RWPE2 (cell line): ENCODE data around the gene RAPGEF4.
A peak's percentile ranks its signal among the peaks of the same experiment; 100 is the strongest.

Experiments
- ATAC-seq: fragments of 200-7000 bp; cut with Tn5 transposase; 3 replicates; pipeline ENCODE4 v1.9.1; 2021; ENCODE audit warnings: low read depth
- DNase-seq: peaks from one replicate; pipeline ENCODE4 v3.0.0-alpha.2; 2020; ENCODE audit warnings: low spot score
- H3K27ac ChIP-seq: fragments of 450-650 bp; 2 replicates; pipeline ENCODE4 v1.5.1; 2017; ENCODE audit warnings: mild to moderate bottlenecking; ENCODE audit not compliant: poor library complexity, severe bottlenecking
- H3K27me3 ChIP-seq: fragments of 250-450 bp; sonication (Bioruptor Pico); 2 replicates; pipeline ENCODE4 v1.5.1; 2021; ENCODE audit warnings: mild to moderate bottlenecking, moderate library complexity; ENCODE audit not compliant: insufficient read depth, poor library complexity, severe bottlenecking
- H3K36me3 ChIP-seq: fragments of 250-450 bp; sonication (Bioruptor Pico); 2 replicates; pipeline ENCODE4 v1.5.1; 2020; ENCODE audit warnings: low read depth, mild to moderate bottlenecking, moderate library complexity
- H3K4me1 ChIP-seq: fragments of 250-450 bp; sonication (Bioruptor Pico); 2 replicates; pipeline ENCODE4 v1.5.1; 2021; ENCODE audit warnings: mild to moderate bottlenecking, moderate library complexity; ENCODE audit not compliant: insufficient read depth, poor library complexity, severe bottlenecking
- H3K4me3 ChIP-seq: fragments of 250-450 bp; sonication (Bioruptor Pico); 2 replicates; pipeline ENCODE4 v1.5.1; 2021; ENCODE audit warnings: mild to moderate bottlenecking, moderate library complexity; ENCODE audit not compliant: severe bottlenecking
- H3K9me3 ChIP-seq: fragments of 250-450 bp; sonication (Bioruptor Pico); 2 replicates; pipeline ENCODE4 v1.5.1; 2021; ENCODE audit warnings: mild to moderate bottlenecking, moderate library complexity; ENCODE audit not compliant: severe bottlenecking
- TF ChIP-seq, protein P1 (sequence below): fragments of 450-650 bp; IDR thresholded peaks from one replicate; pipeline ENCODE4 v1.5.1; 2017; ENCODE audit warnings: mild to moderate bottlenecking, moderate library complexity; ENCODE audit not compliant: poor library complexity, severe bottlenecking

The RAPGEF4 gene

DNA sequence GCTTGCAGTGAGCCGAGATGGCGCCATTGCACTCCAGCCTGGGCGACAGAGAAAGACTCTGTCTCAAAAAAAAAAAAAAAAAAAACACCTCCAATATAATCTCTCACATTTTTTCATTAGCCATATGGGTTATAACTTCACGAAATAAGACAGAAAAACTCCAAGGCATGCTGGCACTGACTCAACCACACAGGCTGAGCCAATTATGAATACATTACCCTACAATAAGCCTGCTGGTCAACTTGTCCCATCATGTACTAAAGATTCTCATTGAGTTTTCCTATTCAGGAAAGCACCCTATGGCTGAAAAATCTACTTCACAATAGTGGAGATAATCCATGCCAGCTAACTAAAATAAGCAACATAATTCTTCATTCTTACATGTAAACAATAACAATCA is 327.2 kb downstream of the RAPGEF4 start:
- Histone ChIP-seq H3K9me3 (no peaks in the 10 kb centered on the region), H3K4me1 (peaks cover 31% of the 10 kb centered on the region), H3K27ac (no peak overlapping the region), H3K36me3 (no peaks in the 10 kb centered on the region), H3K27me3 (no peaks in the 10 kb centered on the region), H3K4me3 (no peak overlapping the region)
- ATAC-seq (peak; percentile 75), DNase-seq (no peak)
- TF ChIP-seq, protein P1, sequence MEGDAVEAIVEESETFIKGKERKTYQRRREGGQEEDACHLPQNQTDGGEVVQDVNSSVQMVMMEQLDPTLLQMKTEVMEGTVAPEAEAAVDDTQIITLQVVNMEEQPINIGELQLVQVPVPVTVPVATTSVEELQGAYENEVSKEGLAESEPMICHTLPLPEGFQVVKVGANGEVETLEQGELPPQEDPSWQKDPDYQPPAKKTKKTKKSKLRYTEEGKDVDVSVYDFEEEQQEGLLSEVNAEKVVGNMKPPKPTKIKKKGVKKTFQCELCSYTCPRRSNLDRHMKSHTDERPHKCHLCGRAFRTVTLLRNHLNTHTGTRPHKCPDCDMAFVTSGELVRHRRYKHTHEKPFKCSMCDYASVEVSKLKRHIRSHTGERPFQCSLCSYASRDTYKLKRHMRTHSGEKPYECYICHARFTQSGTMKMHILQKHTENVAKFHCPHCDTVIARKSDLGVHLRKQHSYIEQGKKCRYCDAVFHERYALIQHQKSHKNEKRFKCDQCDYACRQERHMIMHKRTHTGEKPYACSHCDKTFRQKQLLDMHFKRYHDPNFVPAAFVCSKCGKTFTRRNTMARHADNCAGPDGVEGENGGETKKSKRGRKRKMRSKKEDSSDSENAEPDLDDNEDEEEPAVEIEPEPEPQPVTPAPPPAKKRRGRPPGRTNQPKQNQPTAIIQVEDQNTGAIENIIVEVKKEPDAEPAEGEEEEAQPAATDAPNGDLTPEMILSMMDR: no peak

DNA sequence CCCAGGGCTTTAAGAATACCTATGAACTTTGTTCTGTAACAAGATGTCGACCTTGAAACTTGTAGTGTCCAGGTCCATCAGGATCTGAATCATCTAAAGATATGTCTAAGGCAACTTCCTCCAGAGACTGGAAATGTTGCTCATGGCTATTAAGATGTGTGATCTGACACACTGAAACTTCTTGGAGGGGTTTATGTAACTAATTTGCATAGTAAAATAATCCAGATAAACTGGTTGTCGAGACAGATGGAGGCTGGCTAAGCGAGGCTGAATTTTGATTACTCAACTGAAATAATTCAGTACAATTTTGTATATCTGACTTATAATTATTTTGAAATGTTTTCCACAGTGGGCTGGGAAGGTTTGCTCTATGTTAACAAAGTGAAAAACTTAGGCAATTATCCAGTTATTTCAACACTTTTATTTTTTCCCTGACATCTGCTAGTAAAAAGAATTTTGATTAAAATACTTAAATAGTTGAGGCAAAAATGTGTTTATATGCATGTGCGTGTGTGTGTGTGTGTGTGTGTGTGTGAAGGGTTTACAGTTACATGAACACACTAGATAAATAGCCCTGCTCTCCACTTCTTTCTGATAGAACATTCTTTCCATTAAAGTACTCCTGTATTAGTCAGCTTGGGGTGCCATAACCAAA is 328.6 kb downstream of the RAPGEF4 start:
- TF ChIP-seq, protein P1: no peak
- H3K36me3 ChIP-seq: no peaks in the 10 kb centered on the region
- H3K27me3 ChIP-seq: no peaks in the 10 kb centered on the region
- no peak overlapping the region for H3K4me3 ChIP-seq
- no peaks in the 10 kb centered on the region for H3K9me3 ChIP-seq
- peaks cover 31% of the 10 kb centered on the region for H3K4me1 ChIP-seq
- ATAC-seq (no peak), DNase-seq (no peak)
- no peak overlapping the region for H3K27ac ChIP-seq

- no peaks in the 10 kb centered on the region for H3K9me3 ChIP-seq
- DNase-seq (no peak), ATAC-seq (no peak)
- no peak overlapping the region for H3K27ac ChIP-seq
- TF ChIP-seq, protein P1: no peak
- H3K27me3 ChIP-seq: no peaks in the 10 kb centered on the region
- no peak overlapping the region for H3K4me3 ChIP-seq
- H3K4me1 ChIP-seq: peaks cover 16% of the 10 kb centered on the region
- H3K36me3 ChIP-seq: no peaks in the 10 kb centered on the region
These were observed 331.4 kb downstream of the RAPGEF4 start for GRCh38 chr2:173066887-173067676.

DNA sequence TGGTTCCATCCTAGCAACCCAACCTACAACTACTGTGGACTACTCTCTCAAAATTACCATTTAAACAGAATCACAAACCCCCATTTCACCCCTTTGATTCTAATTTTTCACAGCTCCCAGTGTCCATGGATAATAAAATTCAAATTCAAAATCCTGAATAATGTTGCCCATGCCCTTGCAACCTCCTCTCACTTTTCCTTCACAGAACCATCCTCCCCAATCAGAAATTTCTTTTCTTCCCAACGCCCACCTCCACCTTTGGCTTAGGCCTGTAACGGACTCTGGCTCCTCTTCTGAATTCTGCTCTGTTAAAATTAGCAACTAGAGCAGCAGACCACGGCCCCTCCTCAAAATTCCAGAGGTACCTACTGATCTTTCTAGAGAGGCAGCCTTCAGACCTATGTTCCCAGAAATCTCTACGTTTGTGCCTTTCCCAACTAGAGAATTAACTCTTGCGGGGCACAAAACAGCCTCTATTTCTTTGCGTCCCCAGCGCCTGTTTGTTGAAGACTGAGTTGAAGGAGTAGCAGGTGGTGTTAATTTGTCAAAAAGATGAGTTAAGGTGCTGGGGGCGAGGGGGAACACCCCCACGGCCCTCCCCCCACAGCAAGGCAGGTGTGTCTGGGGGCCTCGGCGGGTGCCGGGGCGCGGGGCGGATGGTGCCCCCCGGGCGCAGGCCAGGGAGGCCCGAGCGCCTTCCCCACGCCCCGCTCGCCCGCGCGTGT is 339.6 kb downstream of the RAPGEF4 start:
- Histone ChIP-seq H3K27me3 (no peaks in the 10 kb centered on the region), H3K4me3 (peak overlapping the region; percentile 70), H3K27ac (peak overlapping the region; percentile 74), H3K4me1 (peaks cover 23% of the 10 kb centered on the region), H3K36me3 (peaks cover 5% of the 10 kb centered on the region; the same call in 1 of the 2 replicates), H3K9me3 (no peaks in the 10 kb centered on the region)
- ATAC-seq (no peak), DNase-seq (no peak)
- TF ChIP-seq, protein P1: no peak
